ENCODE measurements around the gene LFNG. TPM values are rescaled to one million over a fixed set of nuclear protein-coding genes. Genes with fewer than 3 reads are reported as not detected.

LFNG gene
- total RNA-seq = 100 to 1,000 TPM; 115 to 121 TPM

GRCh38 chr7:2519119-2519930, at the start of gene LFNG:
LFNG (plus strand) TSS chr7:2519774; CDS start chr7:2519862, 88 bp downstream.
- ATAC-seq (ENCODE audit: low read depth) (peak; percentile 69), DNase-seq (peak; percentile 96)
- peak within 1 kb of the TSS; percentile 97 for H3K4me3 Mint-ChIP-seq
- H3K9me3 Mint-ChIP-seq = no peaks in the 10 kb centered on the region
- H3K27ac Mint-ChIP-seq = peak within 1 kb of the TSS; percentile 90
- peaks cover 12% of the 10 kb centered on the region for H3K4me1 Mint-ChIP-seq
- H3K27me3 Mint-ChIP-seq = no peaks in the 10 kb centered on the region
- POLR2A ChIA-PET = interaction anchor here (0.6 to 12.9 kb wide), 6 partner anchors 8 to 41 kb away, joined by 3 to 207 read pairs (median 6); no protein-coding TSS in a partner anchor
- H3K36me3 Mint-ChIP-seq = peaks cover 21% of the 10 kb centered on the region

- peaks cover 21% of the 10 kb centered on the region for H3K27me3 Mint-ChIP-seq
Observed at GRCh38 chr7:2470204-2471021, 49.2 kb upstream of the LFNG start.

GRCh38 chr7:2471022-2471329, 48.6 kb upstream of the LFNG start:
- H3K27ac Mint-ChIP-seq = no peak overlapping the region
- DNase-seq = no peak
- H3K27me3 Mint-ChIP-seq = peaks cover 21% of the 10 kb centered on the region
- no peaks in the 10 kb centered on the region for H3K36me3 Mint-ChIP-seq
- H3K4me3 Mint-ChIP-seq = no peak overlapping the region
- H3K9me3 Mint-ChIP-seq = no peaks in the 10 kb centered on the region
- H3K4me1 Mint-ChIP-seq = peaks cover 7% of the 10 kb centered on the region
- POLR2A ChIA-PET = interaction anchor here (0.6 to 1.5 kb wide), 2 partner anchors 44 to 50 kb away, joined by 3 read pairs; no protein-coding TSS in a partner anchor
- no peak for ATAC-seq (ENCODE audit: low read depth)

More at GRCh38 chr7:2470204-2471021, 49.2 kb upstream of the LFNG start:
- ATAC-seq (ENCODE audit: low read depth) (no peak), DNase-seq (no peak)
- no peak overlapping the region for H3K27ac Mint-ChIP-seq
- POLR2A ChIA-PET = interaction anchor here (0.6 to 1.7 kb wide), 3 partner anchors 43 to 68 kb away, joined by 3 read pairs; no protein-coding TSS in a partner anchor
- H3K4me1 Mint-ChIP-seq = peaks cover 7% of the 10 kb centered on the region
- no peak overlapping the region for H3K4me3 Mint-ChIP-seq
- no peaks in the 10 kb centered on the region for H3K36me3 Mint-ChIP-seq
- no peaks in the 10 kb centered on the region for H3K9me3 Mint-ChIP-seq

GRCh38 chr7:2471396-2471795, 48.2 kb upstream of the LFNG start:
- Mint-ChIP-seq H3K4me1 (peaks cover 7% of the 10 kb centered on the region), H3K27me3 (peaks cover 21% of the 10 kb centered on the region), H3K36me3 (no peaks in the 10 kb centered on the region), H3K4me3 (no peak overlapping the region), H3K27ac (no peak overlapping the region), H3K9me3 (no peaks in the 10 kb centered on the region)
- DNase-seq = no peak
- POLR2A ChIA-PET = interaction anchor here (0.6 to 1.5 kb wide), 2 partner anchors 44 to 50 kb away, joined by 3 read pairs; no protein-coding TSS in a partner anchor
- no peak for ATAC-seq (ENCODE audit: low read depth)

DNA sequence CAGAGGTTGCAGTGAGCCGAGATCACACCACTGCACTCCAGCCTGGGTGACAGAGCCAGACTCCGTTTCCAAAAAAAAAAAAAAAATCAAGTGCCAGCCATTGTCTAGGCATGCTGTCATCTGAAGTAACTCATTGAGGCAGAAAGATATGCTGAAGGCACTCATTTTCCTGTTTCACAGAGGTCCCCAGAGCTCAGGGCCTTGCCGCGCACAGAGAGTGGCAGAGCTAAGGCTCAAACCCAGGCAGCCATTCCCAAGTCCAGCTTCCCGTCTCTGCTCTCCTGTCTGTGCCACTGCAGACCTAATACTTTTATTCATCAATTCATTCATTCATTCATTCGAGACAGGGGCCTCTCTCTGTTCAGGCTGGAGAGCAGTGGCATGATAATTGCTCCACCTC, 46.8 kb upstream of the LFNG start:
- Mint-ChIP-seq H3K36me3 (no peaks in the 10 kb centered on the region), H3K9me3 (no peaks in the 10 kb centered on the region), H3K27me3 (peaks cover 21% of the 10 kb centered on the region), H3K4me3 (no peak overlapping the region), H3K4me1 (peaks cover 8% of the 10 kb centered on the region), H3K27ac (no peak overlapping the region)
- no peak for ATAC-seq (ENCODE audit: low read depth)
- POLR2A ChIA-PET = interaction anchor here (0.7 kb wide), 1 partner anchor 22 kb away, joined by 4 read pairs; no protein-coding TSS in a partner anchor
- DNase-seq = no peak

DNA sequence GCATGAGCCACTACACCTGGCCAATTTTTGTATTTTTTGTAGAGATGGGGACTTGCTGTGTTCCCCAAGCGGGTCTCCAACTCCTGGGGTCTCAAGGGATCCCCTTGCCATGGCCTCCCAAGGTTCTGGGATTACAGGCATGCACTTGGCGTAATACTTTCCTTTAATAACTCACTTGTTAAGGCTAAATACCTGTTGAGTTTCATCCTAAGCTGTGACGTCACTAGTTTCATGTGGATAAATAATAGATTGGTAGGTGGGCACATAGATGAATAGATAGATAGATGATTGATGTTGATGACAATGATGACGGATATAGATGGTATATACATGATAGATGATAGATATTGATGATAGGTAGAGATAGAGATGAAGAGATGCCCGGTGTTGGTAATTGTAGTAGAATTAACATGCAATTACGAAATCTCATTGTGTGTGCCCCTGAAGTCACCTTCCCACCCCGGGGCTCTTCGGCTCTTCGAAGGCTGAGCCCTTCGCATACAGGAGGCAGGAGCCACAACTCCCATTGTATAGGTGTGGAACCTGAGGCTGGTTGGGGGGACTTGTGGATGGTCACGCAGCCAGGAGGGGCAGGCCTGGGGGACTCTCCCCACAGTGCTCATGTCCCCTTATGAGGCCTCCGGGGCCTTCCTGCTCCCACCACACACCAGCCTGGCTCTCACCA, 45.9 kb upstream of the LFNG start:
- H3K4me3 Mint-ChIP-seq = no peak overlapping the region
- POLR2A ChIA-PET = no interaction called here
- no peaks in the 10 kb centered on the region for H3K36me3 Mint-ChIP-seq
- DNase-seq = no peak
- H3K9me3 Mint-ChIP-seq = no peaks in the 10 kb centered on the region
- no peak overlapping the region for H3K27ac Mint-ChIP-seq
- peaks cover 21% of the 10 kb centered on the region for H3K27me3 Mint-ChIP-seq
- H3K4me1 Mint-ChIP-seq = peaks cover 11% of the 10 kb centered on the region
- ATAC-seq (ENCODE audit: low read depth) = no peak

DNA sequence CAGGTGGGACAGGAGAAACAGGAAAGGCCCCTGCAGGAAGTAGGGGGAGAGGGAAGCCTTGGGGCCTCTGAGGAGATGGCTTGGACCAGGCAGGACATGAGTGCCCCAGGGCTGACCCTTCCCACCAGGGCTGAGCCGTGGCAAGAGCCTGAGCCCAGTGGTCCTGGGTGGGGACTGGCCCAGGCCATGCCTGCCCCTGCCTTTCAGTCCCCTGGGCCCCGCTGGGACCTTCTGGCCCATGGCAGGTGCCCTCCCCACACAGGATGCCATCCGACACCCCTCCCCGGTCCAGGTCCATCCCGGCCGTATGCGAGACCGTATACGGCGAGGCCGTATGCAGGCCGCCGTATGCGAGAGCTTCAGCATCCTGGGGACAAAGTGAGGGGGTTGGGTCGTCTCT, 45.4 kb upstream of the LFNG start:
- H3K9me3 Mint-ChIP-seq = no peaks in the 10 kb centered on the region
- H3K4me1 Mint-ChIP-seq = peaks cover 7% of the 10 kb centered on the region
- ATAC-seq (ENCODE audit: low read depth) (no peak), DNase-seq (no peak)
- POLR2A ChIA-PET = no interaction called here
- H3K27me3 Mint-ChIP-seq = peaks cover 16% of the 10 kb centered on the region
- H3K27ac Mint-ChIP-seq = no peak overlapping the region
- H3K4me3 Mint-ChIP-seq = no peak overlapping the region
- no peaks in the 10 kb centered on the region for H3K36me3 Mint-ChIP-seq

DNA sequence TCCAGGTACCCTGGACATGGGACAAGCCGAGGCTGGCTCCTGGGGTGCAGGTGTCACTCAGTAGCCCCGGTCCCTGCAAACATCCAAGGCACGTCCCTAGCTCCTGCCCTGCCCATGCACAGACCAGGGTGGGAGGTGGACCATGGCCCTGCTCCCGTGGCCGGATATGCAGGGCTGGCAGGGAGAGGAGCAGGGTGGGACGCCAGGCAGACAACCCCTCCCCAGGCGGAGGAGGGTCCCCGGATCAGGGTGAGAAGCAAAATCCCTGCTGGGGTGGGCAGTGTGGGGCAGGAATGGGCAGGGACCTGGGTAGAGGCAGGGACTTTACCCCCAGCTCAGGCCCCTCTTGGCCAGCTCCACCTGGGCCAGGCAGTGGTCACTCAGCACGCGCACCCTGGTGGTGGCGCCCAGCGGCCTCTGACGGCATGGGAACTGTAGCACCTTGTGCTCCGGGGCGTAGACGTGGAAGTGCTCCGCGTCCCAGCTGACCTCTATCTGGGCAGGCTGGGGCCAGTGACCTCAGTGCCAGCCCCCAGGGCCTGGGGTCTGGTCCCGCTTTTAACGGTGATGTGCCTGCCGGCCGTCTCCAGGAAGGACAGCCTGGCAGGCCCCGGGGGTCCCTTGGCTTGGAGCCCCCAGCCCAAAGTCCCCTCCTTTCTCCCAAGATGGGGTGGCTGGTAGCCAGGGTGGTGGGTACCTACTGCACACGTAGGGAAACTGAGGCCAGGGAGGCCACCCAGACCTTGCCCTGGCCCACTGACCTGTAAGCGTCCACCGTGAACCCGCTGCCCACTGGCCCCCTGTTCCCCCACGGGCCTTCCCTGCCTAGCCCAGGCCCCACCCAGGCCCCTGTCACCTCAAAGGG, 44.5 kb upstream of the LFNG start:
- Mint-ChIP-seq H3K27ac (no peak overlapping the region), H3K9me3 (no peaks in the 10 kb centered on the region), H3K27me3 (peaks cover 10% of the 10 kb centered on the region), H3K36me3 (no peaks in the 10 kb centered on the region), H3K4me3 (no peak overlapping the region), H3K4me1 (peaks cover 7% of the 10 kb centered on the region)
- DNase-seq = no peak
- POLR2A ChIA-PET = no interaction called here
- ATAC-seq (ENCODE audit: low read depth) = no peak

- Mint-ChIP-seq H3K4me1 (peaks cover 5% of the 10 kb centered on the region), H3K27ac (no peak overlapping the region), H3K9me3 (no peaks in the 10 kb centered on the region), H3K4me3 (no peak overlapping the region), H3K36me3 (no peaks in the 10 kb centered on the region), H3K27me3 (peaks cover 4% of the 10 kb centered on the region)
- no peak for DNase-seq
- ATAC-seq (ENCODE audit: low read depth) = no peak
- POLR2A ChIA-PET = no interaction called here
Observed at GRCh38 chr7:2475678-2476015, 43.9 kb upstream of the LFNG start.

DNA sequence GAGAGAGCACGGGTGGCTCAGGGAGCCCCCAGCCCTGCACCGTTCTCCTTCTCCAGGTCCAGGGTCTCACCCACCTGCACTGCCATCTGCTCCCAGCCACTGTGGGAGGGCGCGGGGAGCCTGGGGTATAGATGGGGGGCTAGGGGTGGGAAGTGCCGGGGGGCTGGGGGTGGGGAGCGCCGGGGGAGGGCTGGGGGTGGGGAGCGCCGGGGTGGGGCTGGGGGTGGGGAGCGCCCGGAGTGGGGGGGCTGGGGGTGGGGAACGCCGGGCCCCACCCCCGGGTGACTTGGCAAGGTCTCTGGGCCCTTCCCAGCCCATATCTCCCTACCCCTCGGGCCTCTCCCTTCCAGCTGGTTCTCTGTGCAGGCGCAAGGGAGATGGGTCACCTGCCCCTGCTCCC, 43.3 kb upstream of the LFNG start, which contains the start of gene GRIFIN:
Gene GRIFIN, minus strand, starts transcription at position 101 of the 400 bp plus-strand sequence. Its CDS starts 15 bp downstream, at position 86.
- Mint-ChIP-seq H3K36me3 (no peaks in the 10 kb centered on the region), H3K9me3 (no peaks in the 10 kb centered on the region), H3K4me1 (peaks cover 5% of the 10 kb centered on the region), H3K27me3 (peaks cover 3% of the 10 kb centered on the region), H3K27ac (no peak within 1 kb of the TSS), H3K4me3 (no peak within 1 kb of the TSS)
- no peak for ATAC-seq (ENCODE audit: low read depth)
- DNase-seq = no peak
- POLR2A ChIA-PET = no interaction called here

- Mint-ChIP-seq H3K4me1 (peaks cover 5% of the 10 kb centered on the region), H3K27ac (no peak overlapping the region), H3K27me3 (peaks cover 3% of the 10 kb centered on the region), H3K36me3 (no peaks in the 10 kb centered on the region), H3K4me3 (no peak overlapping the region), H3K9me3 (no peaks in the 10 kb centered on the region)
- ATAC-seq (ENCODE audit: low read depth) (no peak), DNase-seq (no peak)
- POLR2A ChIA-PET = no interaction called here
Observed at GRCh38 chr7:2476776-2477446, 42.7 kb upstream of the LFNG start.
